GM21515 (cell line): ENCODE data around the gene ZNF512B.
"Not testable (repeated sequence)": the region's sequence is repeated elsewhere in the genome, so short reads cannot be mapped to it uniquely, and the experiment has no call there.

Source experiments
- ATAC-seq: cut with Tn5 transposase; IDR thresholded peaks from one replicate; pipeline ENCODE4 v1.9.1; 2021; ENCODE audit not compliant: unreplicated experiment

The ZNF512B gene, protein sequence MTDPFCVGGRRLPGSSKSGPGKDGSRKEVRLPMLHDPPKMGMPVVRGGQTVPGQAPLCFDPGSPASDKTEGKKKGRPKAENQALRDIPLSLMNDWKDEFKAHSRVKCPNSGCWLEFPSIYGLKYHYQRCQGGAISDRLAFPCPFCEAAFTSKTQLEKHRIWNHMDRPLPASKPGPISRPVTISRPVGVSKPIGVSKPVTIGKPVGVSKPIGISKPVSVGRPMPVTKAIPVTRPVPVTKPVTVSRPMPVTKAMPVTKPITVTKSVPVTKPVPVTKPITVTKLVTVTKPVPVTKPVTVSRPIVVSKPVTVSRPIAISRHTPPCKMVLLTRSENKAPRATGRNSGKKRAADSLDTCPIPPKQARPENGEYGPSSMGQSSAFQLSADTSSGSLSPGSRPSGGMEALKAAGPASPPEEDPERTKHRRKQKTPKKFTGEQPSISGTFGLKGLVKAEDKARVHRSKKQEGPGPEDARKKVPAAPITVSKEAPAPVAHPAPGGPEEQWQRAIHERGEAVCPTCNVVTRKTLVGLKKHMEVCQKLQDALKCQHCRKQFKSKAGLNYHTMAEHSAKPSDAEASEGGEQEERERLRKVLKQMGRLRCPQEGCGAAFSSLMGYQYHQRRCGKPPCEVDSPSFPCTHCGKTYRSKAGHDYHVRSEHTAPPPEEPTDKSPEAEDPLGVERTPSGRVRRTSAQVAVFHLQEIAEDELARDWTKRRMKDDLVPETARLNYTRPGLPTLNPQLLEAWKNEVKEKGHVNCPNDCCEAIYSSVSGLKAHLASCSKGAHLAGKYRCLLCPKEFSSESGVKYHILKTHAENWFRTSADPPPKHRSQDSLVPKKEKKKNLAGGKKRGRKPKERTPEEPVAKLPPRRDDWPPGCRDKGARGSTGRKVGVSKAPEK

DNA sequence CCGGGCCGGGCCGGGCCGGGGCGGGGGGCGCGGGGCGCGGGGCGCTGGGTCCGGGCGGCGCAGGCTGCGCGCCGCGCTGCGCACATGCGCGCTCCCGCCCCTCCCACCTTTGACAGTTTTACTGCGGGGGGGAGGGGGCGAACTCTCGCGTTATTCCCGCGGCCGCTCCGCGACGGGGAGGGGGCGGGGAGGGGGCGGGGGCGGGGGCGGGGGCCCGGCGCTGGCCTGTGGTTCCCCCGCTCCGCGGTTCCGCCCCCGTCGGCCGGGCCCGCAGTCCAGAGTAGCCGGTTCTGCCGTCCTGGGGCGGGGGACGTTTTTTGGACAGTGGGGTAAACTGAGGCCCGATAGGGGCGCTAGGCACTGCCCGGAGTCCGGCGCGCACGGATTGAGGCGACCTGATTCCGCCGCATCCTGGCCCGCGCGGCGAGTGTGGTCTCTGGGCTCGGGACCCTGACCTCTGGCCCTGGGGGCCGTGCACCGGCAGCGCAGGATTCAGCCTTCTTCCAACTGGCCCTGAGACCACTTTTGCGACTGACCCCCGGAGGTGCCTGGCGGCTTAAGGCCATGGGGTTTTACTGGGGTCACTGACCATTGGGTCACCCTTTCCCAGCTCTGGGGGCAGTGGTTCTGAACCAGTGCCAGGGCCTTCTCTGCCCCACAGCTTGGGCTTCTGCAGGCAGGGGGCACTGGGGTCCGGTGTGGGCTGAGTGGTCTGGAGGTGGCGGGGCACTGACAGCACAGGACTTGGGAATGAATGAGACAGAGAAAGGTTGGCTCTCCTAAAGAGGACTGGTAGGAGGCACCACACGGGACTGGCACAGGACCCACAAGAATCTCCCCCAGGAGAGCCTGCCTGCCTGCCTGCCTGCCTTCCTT, at the start of gene ZNF512B:
TSS of gene ZNF512B (minus strand) at position 93 of the 876 bp plus-strand sequence. CDS start 1,980 bp downstream, outside the sequence.
- no peak for ATAC-seq

DNA sequence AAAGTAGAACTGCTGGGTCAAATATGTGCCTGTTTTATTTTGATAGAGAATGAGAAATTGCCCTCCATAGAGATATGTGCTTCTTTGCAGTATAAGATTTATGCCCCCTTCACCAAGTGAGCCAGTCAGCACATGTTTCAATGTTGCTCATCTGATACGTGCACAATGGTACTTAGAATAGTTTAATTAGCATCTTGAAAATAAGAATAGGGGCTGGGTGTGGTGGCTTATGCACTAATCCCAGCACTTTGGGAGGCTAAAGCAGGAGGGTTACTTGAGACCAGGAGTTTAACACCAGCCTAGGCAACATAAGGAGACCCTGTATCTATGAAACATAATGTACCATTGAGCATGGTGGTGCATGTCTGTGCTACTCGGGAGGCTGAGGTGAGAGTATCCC, 45.9 kb upstream of the ZNF512B start:
- ATAC-seq: no peak

DNA sequence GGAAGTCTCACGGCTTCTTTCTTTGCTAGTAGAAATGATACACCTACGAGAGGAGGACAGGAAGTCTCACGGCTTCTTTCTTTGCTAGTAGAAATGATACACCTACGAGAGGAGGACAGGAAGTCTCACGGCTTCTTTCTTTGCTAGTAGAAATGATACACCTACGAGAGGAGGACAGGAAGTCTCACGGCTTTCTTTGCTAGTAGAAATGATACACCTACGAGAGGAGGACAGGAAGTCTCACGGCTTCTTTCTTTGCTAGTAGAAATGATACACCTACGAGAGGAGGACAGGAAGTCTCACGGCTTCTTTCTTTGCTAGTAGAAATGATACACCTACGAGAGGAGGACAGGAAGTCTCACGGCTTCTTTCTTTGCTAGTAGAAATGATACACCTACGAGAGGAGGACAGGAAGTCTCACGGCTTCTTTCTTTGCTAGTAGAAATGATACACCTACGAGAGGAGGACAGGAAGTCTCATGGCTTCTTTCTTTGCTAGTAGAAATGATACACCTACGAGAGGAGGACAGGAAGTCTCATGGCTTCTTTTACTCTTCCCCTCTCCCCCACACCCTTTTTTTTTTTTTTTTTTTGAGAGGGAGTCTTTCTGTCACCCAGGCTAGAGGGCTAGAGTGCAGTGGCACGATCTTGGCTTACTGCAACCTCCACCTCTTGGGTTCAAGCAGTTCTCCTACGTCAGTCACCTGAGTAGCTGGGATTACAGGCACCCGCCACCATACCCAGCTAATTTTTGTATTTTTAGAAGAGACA, 42.8 kb upstream of the ZNF512B start:
- ATAC-seq: not testable (repeated sequence)

DNA sequence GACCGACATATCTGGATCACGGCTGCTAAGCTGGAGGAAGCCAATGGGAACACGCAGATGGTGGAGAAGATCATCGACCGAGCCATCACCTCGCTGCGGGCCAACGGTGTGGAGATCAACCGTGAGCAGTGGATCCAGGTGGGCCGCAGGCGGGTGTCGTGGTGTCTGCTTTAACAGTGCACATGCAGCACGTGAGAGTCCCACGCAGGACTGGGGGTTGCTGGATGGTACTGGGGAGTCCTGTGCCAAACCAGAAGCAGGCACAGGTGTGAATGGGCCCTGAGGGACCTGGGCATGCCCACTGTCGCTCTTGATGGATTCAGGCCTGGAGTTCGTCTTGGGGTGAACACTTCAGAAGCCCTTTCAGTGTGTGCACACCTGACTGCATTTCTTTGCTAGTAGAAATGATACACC, 41.6 kb upstream of the ZNF512B start:
- no peak for ATAC-seq

DNA sequence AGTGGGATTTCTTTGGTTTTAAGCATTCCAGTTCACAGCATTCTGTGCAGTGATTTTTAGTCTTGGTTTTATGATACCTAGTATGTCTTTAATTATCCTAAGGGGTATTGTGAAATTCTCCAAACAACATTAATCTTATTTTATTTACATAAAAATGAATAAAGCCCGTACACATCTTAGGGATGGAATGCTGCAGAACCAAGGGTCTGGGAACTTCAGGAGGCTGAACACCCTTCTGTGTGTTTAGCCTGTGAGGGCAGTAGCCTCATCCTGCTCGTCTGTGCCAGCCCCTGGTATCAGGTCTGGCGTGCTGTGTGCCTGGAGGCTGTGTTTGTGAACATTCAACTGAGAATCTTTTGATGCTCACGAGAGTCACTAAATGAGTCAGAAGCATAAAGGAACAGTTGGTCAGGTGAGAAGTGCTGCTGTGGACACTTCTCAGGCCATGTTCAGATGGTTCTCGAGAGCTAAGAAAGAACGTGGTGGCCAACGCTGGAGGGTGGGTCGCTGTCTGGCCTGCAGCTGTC, 41.0 kb upstream of the ZNF512B start:
- ATAC-seq: no peak

DNA sequence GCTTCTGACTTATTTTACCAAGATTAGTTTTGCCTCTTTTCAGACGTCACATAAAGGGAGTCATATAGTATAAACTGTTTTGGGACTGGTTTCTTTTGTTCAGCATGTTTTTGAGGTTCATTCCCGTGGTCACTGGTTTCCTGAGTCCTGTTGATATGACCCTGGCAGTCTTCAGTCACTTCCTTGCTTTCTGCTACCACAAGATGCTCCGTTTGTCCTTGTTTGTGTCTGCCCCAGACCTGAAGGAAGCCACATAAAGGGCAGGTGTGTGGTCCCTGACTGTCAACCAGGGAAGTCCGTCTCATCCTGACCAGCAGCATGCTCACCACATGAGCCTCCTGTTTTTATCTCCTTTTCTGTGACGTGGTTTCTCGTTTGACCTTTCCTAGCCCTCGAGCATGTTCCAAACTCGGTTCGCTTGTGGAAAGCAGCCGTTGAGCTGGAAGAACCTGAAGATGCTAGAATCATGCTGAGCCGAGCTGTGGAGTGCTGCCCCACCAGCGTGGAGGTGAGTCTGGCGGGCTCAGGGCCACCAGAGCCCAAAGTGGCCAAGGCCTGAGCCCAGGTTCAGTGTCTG, 40.2 kb upstream of the ZNF512B start:
- no peak for ATAC-seq

DNA sequence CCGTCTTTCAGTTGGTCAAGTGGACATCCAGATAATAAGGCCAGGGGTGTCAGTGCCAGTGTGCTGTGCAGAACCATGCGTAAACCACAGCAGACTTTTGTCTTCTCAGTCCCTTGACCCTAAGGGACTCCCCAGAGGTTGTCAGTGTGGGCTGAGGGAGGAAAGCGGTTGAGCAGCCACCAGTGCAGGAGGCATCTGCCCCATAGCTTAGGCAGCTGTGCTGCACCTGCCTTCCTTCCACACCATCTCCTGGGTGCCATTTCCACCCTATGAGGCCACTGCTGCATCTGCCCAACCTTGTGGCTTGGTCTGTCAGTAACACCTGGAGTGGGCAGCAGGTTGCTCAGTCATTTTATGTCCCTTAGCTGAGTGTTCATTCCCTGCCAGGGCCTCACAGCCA, 37.2 kb upstream of the ZNF512B start:
- no peak for ATAC-seq

DNA sequence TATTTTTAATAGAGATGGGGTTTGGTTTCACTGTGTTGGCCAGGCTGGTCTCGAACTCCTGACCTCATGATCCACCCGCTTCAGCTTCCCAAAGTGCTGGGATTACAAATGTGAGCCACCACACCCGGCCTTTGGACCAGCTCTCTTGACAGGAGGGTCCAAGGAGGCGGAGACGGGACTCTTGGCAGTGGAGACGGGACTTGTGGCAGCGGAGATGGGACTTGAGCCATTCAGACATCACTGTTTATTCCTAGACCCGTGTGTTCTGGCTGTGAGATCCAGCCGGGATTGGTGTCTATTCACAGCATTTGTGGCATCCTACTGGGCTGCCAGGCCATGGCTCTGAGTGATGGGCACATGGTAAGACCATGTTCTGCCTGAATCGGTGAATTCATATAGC, 36.8 kb upstream of the ZNF512B start:
- ATAC-seq: no peak

DNA sequence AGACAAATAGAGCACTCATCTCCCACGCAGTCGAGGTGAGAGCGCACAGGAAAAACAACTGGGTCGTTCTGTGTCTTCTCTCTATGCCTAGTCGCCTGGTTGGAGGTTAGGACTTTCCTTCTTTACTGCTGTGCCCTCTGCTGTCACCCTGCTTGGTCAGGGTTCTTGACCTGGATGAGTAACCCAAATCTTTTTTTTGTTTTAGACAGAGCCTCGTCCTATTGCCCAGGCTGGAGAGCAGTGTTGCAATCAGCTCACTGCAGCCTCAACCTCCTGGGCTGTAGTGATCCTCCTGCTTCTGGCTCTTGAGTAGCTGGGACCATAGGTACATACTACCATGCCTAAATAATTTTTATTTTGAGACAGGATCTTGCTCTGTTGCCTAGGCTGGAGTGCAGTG, 35.7 kb upstream of the ZNF512B start:
- no peak for ATAC-seq

DNA sequence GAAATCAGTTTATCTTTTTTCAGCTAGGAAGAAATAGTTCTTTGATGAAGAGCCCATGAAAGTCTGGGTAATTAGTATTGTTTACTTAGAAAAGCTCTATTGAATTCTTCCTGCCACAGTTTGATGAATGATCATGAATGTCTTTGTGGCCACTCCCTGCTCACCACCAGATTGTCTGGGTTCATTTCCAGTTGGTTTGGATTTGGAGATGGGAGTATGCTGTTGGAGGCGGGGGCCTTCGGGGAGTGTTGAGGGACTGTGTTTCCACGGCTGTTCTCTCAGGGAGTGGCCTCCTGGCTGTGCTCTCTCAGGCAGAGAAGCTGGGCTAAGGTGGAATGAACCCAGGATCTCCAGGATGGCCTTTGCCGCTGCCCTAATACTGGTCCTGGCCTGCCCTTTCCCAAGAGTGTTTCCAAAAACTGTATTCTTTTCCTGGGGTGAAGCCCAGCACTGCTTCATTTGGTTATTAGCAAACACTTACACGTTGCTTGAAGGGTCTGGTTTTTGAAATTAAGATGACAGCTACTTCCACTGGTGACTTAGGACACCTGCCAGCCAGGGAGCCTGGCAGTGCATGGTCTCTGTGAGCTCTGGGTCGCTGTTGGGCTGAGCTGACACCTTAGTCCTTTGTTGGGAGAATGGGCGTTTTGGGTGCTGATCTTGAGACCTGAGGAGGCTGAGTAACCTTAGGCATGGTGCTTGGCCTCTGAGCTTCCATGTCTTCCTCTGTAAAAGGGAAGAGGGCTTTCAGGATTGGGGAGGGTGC, 34.4 kb upstream of the ZNF512B start:
- ATAC-seq: no peak

DNA sequence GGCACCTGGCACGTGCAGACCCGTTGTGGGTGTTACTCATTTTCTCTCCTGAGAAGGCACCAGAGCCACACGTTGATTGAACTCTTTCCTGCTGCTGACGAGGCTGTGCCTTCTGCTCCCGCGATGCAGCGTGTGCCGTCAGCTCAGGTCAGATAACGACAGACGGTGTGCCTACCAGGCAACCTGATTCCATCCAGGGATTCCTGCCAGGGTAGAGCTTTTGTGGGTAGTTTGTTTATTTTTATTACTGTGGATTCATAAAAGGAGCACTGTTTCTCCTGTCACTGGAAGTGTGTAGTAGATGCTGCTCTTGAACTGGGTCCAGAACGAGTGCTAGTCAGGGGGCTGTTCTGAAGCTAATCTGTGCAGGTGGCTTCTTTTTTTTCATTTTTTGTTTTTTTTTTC, 31.9 kb upstream of the ZNF512B start:
- ATAC-seq: no peak

DNA sequence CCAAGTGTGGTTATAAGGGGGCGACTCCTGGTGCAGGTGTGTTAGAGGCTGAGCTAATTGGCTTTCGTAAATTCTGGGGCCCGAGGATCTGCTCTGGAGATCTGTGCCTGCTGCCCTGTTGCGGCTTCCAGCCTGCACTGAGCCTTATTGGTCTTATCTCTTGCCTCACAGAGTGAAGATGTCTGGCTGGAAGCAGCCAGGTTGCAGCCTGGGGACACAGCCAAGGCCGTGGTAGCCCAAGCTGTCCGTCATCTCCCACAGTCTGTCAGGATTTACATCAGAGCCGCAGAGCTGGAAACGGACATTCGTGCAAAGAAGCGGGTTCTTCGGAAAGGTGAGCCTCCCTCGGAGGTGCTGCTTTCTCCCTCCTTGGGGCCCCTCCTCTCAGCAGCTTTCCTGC, 31.2 kb upstream of the ZNF512B start:
- ATAC-seq: no peak

DNA sequence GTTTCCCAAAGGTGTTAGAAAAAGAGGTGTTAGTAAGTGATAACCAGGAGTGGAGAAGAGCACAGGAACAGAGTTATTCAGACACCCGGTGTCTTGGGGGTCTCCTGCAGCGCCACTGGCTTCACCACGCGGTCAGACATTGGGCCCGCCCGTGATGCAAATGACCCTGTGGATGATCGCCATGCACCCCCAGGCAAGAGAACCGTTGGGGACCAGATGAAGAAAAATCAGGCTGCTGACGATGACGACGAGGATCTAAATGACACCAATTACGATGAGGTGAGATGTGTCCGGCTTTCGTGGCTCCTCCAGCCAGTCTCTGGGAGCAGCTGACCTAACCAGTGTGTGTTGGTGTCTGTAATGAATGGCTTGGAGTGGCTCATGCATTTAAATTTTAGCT, 13.2 kb upstream of the ZNF512B start:
- ATAC-seq: no peak

DNA sequence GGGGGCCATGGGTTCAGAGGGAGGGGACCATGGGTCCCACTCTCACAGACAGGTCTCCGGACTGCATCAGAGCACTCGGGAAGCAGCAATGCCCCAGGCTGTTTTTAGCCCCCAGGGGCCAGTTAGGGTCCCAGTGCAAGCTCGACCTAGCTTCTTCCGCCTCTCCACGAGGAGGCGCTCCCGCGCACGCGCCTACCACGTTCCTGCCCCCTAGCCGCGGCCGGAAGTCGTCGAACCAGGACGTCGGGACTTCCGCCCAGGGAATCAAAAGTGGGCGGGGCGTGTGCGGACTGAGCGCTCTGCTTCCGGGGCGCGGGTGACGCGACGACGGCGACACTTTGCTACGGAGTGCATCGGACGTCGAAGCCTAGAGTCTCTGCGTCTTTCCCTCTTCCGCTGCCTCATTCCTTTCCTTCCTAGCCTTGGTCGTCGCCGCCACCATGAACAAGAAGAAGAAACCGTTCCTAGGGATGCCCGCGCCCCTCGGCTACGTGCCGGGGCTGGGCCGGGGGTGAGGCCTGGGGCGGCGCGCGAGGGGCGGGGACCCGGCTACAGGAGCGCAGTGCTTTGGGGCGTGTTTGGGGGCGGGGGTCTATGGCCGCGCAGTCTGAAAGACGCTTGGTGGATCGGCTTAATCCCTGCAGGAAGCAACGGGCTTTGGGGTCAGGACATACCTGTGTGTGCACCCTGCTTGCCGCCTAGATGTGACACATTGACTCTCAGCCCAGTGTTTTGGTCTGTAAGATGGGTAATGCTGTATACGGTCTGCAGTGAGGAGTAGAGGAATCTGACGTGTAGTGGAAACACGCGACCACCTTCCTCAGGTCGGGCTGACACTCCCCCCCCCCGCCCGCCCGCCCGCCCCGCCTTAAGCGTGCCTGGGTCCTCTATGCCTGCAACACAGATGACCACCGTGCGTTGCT, 11.3 kb upstream of the ZNF512B start, which contains the start of gene PRPF6:
TSS of gene PRPF6 (plus strand) at position 327 of the 923 bp plus-strand sequence. CDS start at position 441, 114 bp downstream.
- peak; percentile 51 for ATAC-seq

DNA sequence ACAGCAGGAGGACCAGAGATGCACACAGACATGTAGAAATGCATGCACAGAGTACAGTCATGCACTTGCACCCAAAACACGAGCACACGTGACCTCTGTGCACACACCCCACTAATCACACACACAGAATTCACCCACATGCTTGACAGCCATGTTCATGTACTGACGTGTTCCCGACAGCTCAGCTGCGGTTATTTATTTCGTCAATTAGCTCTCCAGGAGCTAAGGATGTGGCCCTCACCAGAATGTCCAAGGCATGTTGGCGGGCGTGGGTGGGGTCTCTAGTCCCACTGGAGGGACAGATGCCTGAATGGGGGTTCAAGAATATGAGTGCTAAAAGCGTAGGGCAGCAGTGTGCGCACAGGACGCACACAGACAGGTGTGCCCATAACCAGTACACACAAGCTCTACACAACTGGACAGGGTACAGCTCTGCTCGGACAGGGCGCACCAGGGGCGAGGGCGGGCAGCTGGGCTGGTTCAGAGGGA, 10.6 kb upstream of the ZNF512B start:
- peak; percentile 9 for ATAC-seq

DNA sequence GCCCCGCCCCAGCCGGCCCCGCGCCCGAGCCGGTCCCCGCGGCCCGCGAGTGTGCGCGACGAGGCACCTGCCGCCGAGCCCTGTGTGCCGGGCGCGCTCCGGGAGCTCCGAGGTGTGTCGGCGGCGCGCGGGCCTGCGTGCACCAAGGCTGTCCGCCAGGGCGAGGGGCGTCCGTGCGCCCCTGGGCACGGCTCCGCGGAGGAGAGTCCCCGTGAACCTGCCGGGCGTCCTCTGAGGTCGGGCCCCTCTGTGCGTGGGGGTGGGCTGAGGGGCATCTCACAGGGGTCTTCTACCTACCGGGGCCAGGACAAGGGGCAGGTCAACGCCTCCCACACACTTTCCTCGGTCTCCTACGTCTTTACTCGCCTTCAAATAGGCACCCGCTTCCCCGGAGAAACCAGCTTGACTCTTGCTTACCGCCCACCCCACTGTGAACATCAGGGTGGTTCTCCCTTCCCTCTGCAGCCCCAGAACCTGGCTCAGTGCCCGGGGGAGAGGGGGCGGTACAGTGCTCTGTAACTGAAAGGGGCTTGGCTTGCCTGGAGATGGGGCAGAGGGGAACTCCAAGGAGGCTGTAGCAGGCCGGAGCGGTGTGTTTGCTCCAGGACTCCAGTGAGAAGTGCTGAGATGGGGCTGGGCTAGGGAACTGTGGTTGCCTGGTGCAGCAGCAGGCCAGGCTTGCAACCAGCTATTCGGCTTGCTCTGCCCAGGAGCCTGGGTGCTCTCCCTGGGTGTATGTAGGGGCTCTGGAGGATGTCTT, 10.0 kb upstream of the ZNF512B start, which contains the start of gene SAMD10:
TSS of gene SAMD10 (minus strand) at position 86 of the 760 bp plus-strand sequence. CDS start 175 bp downstream, outside the sequence.
- ATAC-seq: no peak

DNA sequence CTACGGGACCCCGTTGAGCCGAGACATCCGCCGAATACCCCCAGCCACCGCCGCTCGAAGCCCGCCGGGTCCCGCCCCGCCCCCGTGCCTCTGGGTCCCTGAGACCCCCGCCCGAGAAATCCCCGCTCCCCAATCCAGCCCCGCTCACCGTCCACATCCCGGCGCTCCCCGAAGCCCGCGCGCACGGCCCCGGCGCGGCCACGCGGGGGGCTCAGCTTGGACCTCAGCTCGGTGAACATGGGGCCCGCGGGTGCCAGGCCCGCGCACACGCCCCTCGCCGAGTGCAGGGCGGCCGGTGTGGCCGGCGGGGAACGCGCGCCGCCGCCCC, 9.5 kb upstream of the ZNF512B start:
- ATAC-seq: no peak
